ENCODE measurements around the gene ITGA5.

- TF ChIP-seq CTCF (IDR thresholded peaks at IDR 0.05) = no peak
- TF ChIP-seq POLR2A (IDR thresholded peaks at IDR 0.05) = no peak
Observed at GRCh38 chr12:54413284-54414190, 5.5 kb downstream of the ITGA5 start.
